C4-2B (cell line): Measurements from ENCODE around the gene FABP7.

Source experiments
- CTCF ChIP-seq: fragments of 450-650 bp; conservative IDR thresholded peaks from 2 replicates; pipeline ENCODE4 v1.5.1; 2017; ENCODE audit warnings: mild to moderate bottlenecking
- ZFX ChIP-seq: fragments of 450-650 bp; IDR thresholded peaks from 2 replicates; pipeline ENCODE4 v1.6.1; 2017

GRCh38 chr6:122801397-122801796 lies 21.9 kb downstream of the FABP7 start:
- TF ChIP-seq CTCF (no peak), ZFX (no peak)
